HG03039 (cell line): ENCODE data around the gene WDR77.

Experiments used
- ATAC-seq: cut with Tn5 transposase; IDR thresholded peaks from one replicate; pipeline ENCODE4 v1.9.1; 2021; ENCODE audit warnings: mild to moderate bottlenecking, moderate library complexity; ENCODE audit not compliant: unreplicated experiment

The WDR77 gene

GRCh38 chr1:111448918-111449702 is at the start of gene WDR77, which contains the start of gene ATP5PB:
TSS of gene WDR77 (minus strand) at chr1:111449256. CDS start at chr1:111449169, 87 bp downstream.
TSS of gene ATP5PB (plus strand) at chr1:111449464. CDS start at chr1:111449542, 78 bp downstream.
- ATAC-seq: peak; percentile 93

GRCh38 chr1:111497592-111497991 is 48.5 kb upstream of the WDR77 start:
- no peak for ATAC-seq

GRCh38 chr1:111496398-111496797 is 47.3 kb upstream of the WDR77 start:
- no peak for ATAC-seq

- ATAC-seq: no peak
Measured at GRCh38 chr1:111491070-111491469, 42.0 kb upstream of the WDR77 start.

GRCh38 chr1:111490220-111490619 is 41.2 kb upstream of the WDR77 start:
- no peak for ATAC-seq

- no peak for ATAC-seq
Measured at GRCh38 chr1:111489604-111490003, 40.5 kb upstream of the WDR77 start.

- no peak for ATAC-seq
Measured at GRCh38 chr1:111488669-111489068, 39.6 kb upstream of the WDR77 start.

GRCh38 chr1:111487133-111487532 is 38.1 kb upstream of the WDR77 start:
- ATAC-seq: no peak

GRCh38 chr1:111486431-111486830 is 37.4 kb upstream of the WDR77 start:
- no peak for ATAC-seq

- no peak for ATAC-seq
Measured at GRCh38 chr1:111484391-111485026, 35.5 kb upstream of the WDR77 start.

- ATAC-seq: no peak
Measured at GRCh38 chr1:111483876-111484275, 34.8 kb upstream of the WDR77 start.

- ATAC-seq: no peak
Measured at GRCh38 chr1:111483166-111483565, 34.1 kb upstream of the WDR77 start.

- no peak for ATAC-seq
Measured at GRCh38 chr1:111481387-111482221, 32.5 kb upstream of the WDR77 start.

- ATAC-seq: no peak
Measured at GRCh38 chr1:111480674-111481073, 31.6 kb upstream of the WDR77 start.

- peak; percentile 50 for ATAC-seq
Measured at GRCh38 chr1:111476761-111477309, 27.8 kb upstream of the WDR77 start.

- ATAC-seq: no peak
Measured at GRCh38 chr1:111476214-111476613, 27.2 kb upstream of the WDR77 start.

GRCh38 chr1:111475701-111476100 is 26.6 kb upstream of the WDR77 start:
- ATAC-seq: no peak

- ATAC-seq: no peak
Measured at GRCh38 chr1:111474521-111474920, 25.5 kb upstream of the WDR77 start.

- no peak for ATAC-seq
Measured at GRCh38 chr1:111474106-111474505, 25.1 kb upstream of the WDR77 start.

GRCh38 chr1:111471538-111471937 is 22.5 kb upstream of the WDR77 start:
- ATAC-seq: no peak

- no peak for ATAC-seq
Measured at GRCh38 chr1:111471012-111471411, 22.0 kb upstream of the WDR77 start.
